GM21825 (cell line): ENCODE measurements around the gene SND1.
"Not testable (repeated sequence)": the region's sequence is repeated elsewhere in the genome, so short reads cannot be mapped to it uniquely, and the experiment has no call there.

ENCODE experiments used
- ATAC-seq: cut with Tn5 transposase; IDR thresholded peaks from one replicate; pipeline ENCODE4 v1.9.1; 2021; ENCODE audit warnings: mild to moderate bottlenecking, moderate library complexity; ENCODE audit not compliant: unreplicated experiment

The SND1 gene

DNA sequence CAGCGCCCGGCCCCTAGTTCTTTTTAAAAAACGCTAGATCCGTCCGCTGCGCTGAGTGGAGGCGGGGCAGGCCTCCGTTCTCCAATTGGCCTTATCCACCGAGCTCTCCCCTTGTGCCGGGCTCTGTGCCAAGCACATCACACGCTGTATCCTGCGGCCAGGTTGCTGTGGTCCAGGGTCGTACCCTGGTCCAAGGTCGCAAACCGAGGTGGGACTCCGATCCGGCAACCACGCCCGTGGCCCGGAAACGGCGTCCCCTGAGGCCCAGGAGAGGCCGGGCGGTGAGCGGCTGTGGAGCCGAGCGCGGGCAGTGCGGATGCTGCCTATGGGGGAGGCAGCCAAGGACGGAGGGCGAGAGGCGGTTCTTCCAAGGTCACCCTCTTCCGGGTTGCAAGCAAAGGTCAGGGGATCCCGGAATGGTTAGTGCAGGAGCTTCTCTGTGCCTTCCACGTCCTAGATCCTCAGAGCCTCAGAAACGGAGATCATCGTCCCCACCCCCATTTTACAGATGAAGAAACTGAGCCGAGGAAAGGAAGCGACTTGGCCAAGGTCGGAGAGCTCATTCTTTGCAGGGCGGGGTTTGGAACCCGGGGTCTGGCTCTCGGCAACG lies 451.6 kb downstream of the SND1 start:
- ATAC-seq: no peak

DNA sequence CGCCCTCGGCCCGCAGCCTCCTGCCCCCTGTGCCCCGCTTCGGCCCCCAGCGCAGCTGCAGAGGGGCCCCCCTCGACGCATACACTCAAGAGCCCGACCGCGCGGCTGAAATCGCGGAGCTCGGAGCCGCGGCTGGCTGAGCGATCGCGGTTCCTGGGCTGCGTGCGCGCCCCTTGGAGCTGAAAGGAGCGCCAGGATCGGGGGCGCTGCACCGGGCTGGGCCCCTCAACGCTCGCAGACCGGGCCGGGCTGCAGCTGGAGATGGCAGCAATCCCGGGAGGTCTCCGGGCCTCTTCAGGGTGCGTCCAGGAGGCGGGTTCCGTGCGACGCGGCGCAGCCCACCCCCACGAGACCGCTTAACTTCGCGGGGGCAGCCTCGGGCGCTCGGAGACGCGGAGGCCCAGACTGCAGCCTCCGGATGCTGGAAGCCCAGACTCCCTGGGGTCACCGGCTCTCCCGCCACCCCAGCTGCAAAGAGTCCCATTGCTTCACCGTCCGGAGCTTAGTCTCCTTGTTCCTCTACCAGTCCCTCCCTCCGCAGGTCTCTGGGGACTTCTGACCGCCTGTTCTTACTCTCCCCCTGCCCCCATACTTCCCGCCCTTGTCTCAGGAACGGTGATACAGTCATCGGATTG lies 452.2 kb downstream of the SND1 start:
- ATAC-seq: no peak

DNA sequence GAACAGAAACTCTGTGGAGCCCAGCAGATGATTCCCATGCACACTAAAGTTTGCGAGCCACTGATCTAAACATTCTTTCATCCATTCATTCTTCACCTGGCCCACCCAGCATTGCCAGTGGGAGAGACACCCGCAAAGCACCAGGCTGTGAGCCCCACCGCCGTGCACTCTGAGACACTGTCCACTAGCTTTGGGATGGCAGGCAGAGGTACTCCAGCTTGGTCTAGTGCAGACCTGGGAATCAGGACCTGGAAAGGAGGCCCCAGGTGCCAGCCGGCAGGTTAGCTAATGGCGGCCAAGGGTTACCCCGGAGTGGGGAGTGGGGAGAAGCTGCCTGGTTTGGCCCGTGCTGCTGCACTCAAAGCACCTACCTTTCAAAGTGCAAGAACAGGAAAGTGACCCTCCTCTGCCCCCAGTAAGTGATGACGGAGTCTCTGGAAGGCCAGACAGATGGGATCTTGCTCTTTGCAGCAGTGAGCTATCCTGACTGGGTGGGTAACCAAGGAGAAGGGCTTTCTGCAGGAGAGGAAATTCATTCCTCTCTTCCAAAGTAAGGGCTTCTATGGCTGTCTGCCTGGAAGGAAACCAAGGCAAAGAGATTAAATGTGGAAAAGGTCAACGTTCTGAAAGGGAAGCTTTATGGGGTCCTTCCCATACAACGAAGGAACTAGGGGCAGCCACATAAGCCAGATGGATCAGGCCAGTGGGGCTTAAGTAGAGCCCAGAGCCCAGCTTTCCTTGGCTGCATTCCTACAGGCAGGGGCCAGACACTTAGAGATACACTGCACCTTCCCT lies 453.4 kb downstream of the SND1 start:
- no peak for ATAC-seq

DNA sequence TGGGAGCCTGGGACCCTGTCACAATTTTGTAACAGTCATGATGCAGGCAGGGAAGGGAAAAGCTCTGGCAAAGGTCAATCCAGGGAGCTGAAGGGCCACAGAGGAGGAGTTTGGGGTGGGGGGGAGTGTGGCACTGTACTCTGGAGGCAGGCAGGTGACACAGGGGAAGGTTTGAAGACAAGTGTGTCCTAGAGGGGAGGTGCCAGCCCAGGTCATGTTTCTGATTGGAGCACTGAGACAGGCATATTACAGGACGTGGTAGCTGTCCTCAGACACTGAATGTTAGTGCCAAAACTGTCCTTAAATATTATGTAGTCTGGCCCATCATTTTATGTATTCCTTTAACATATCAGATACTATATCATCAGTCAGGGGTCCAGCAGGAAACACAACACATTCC lies 454.8 kb downstream of the SND1 start:
- no peak for ATAC-seq

DNA sequence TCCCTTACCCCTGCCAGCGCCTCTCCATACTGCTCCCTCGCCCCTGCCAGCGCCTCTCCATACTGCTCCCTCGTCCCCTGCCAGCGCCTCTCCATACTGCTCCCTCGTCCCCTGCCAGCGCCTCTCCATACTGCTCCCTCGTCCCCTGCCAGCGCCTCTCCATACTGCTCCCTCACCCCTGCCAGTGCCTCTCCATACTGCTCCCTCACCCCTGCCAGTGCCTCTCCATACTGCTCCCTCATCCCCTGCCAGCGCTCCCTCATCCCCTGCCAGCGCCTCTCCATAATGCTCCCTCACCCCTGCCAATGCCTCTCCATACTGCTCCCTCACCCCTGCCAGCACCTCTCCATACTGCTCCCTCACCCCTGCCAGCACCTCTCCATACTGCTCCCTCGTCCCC lies 455.5 kb downstream of the SND1 start:
- not testable (repeated sequence) for ATAC-seq

DNA sequence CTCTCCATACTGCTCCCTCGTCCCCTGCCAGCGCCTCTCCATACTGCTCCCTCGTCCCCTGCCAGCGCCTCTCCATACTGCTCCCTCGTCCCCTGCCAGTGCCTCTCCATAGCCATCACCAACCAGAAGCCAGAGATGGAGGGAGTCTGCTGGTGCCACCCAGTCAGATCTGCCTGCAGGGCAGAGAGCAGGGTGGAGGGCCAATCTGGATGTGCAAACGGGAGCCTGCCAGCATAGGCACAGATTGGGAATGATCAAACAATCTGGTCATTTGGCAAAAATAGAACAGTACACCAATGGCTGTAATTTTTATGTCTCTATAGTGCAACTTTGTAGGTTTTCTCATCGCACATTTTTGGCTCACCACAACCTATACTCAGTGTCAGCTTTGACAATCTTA lies 456.1 kb downstream of the SND1 start:
- no peak for ATAC-seq

DNA sequence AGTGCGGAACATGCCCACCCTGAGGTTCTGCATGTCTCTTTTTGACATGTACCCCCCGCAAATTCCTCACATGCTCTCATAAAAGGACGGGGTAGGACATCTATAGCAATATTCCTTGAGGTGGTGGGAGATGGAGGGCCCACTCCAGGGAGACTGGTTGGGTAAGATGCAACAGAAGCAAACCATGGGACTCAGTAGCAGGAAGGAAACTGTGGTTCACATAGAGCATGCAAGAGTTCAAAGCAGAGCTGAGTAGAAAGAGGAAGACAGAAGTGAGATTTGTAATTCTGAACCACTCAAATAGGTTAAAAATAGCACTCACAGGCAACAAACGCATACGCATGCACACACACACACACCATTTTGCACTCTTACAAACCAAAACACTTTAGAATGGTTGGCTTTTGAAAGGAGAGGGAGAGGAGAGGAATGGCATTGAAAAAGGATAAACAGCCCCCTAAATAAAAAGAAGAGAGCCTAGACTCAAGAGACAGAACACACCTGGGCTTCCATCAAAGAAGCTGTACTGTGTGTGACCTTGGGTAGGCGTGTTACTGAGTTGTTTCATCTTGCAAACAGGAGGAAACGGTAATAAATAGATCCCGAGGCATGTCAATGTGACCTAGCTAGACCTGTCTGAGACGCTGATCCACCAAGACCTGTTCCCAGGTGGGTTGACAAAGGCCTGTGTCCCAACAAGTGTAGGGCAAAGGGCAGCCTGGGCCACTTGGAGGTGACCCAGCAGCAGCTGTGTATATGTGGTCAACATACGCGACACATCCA lies 456.8 kb downstream of the SND1 start:
- peak; percentile 89 for ATAC-seq

DNA sequence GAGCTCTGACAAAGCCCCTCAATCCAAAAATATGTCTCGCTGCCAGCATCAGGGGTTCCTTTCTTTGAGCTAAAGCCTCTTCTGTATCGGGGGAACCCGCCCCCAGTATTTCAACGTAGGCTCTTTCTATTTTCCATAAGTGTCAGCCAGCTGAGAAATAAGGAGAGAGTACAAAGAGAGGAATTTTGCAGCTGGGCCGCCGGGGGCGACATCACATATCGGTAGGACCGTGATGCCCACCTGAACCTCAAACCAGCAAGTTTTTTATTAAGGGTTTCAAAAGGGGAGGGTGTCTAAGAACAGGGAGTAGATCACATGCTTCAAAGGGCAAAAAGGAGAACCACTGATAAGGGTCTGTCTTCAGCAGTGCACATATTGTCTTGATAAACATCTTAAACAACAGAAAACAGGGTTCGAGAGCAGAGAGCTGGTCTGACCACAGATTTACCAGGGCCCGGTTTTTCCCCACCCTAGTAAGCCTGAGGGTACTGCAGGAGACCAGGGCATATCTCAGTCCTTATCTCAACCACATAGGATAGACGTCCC lies 457.5 kb downstream of the SND1 start:
- ATAC-seq: not testable (repeated sequence)

DNA sequence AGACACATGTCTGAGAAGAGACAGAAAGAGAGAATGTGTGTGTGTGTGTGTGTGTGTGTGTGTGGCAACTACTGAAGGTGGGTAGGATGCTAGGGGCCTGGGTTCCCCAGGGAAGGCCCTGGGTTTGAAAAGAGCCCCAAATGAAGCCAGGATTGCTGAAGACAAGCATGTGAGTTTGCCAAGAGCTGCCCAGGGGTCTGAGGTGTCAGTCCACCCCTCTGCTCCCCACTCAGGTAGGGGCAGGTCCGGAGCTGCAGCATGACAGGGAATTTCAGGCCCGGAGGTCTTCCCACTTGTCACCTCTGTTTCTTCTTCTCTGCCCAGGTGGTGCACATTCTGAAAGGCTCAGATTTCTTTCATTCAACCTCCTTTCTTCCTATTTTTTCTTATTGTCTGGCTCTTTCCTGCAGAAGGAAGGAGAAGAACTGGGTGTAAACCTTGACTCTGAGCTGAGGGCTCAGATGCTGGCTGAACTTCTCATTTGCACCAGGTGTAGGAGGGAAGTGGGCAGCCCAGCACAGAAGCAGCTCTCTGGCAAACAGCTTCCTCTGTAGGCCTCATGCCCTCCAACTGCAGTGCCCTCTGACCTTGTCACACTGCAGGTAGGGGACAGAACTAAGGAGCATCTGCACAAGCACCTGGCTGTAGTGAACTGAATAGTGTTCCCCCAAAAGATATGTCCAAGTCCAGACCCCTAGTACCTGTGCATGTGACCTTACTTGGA lies 458.8 kb downstream of the SND1 start:
- ATAC-seq: no peak

DNA sequence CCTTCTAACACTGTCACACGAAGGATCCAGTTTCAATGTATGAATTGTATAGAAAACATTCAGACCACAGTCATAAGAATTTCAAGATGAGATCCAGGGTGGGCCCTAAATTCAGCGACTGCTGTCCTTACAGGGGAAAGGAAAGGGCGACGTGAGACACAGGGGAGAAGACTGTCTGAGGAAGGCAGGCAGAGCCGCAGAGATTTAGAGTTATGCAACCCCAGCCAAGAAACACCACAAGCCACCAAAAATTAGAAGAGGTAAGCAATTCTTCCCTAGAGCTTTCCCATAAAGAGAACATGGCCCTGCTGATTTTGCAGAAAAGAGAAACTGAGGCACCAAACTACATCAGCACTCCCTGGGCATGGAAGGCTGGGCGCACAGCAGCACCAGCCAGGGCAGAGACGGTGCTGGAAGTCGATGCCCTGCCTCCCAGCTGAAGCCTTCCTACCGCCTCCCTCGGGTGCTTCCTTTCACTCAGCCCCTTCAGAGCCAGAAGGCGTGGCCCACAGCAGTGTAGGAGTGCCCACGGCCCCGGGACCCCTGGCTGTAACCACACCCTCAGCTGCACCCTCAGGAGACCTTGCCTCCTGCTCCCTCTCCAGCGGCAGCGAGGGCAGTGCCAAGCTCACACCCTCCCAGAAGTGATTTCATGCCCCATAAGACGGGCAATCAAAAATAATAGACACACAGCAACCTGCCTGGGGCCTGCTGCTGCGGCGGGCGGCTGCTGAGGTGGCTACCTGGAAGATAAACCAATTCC lies 460.2 kb downstream of the SND1 start:
- no peak for ATAC-seq

DNA sequence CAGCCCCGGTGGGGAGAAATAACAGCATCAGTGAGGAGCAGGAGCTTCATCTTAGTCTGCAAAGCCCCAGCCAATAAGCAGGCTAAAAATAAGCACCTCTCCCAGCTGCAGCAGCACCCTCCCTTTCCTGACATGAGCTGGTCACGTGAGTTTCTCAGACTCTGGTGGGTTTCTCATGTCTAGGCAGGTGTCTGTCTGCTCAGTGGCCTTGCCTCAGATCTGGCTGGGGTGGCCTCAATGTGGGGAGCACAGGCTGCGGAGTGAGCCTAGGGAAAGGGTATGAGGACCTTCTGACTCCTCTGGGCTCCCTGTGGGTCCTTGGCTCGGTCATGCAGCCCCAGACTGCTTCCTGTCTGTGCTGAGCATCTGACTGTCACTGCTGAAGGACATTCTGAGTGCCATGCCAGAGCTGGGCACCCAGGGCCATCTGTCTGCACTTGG lies 460.8 kb downstream of the SND1 start:
- ATAC-seq: no peak

DNA sequence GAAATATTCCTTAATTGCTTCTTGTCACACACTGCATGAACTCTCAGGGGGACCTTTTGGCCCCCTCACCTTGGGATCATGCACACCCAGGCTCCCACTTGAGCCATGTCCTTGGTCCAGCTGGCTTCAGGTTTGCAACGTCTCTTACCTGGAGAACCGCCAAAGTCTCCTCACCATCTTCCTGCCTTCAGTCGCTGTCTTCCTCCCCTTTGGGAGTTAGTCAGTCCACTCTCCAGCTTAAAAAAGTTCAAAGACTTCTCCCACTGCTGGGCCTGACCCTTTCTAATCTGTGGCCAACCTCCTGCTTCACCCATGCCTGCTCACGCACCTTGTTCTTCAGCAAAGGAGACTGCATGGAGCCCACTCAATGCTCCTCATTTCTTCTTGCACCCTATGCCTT lies 461.8 kb downstream of the SND1 start:
- no peak for ATAC-seq

DNA sequence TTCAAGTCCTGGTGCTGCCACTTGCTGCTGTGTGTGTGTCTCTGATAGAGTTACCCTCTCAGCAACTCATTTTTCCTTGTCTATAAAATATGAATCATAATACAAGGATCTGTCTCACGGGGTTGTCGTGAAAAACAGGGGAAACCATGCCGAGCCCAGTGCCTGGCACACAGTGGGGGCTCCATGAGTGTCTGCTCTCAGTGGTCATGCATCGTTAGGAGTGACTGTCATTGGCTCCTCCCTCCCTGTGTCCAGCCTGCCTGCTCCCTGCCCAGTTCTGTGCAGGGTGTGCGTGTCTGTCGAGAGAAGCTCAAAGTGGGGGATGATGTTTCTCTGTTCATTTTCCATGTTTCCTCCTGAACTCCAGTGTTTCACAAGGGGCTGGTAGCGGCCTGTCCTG lies 462.8 kb downstream of the SND1 start:
- ATAC-seq: no peak

DNA sequence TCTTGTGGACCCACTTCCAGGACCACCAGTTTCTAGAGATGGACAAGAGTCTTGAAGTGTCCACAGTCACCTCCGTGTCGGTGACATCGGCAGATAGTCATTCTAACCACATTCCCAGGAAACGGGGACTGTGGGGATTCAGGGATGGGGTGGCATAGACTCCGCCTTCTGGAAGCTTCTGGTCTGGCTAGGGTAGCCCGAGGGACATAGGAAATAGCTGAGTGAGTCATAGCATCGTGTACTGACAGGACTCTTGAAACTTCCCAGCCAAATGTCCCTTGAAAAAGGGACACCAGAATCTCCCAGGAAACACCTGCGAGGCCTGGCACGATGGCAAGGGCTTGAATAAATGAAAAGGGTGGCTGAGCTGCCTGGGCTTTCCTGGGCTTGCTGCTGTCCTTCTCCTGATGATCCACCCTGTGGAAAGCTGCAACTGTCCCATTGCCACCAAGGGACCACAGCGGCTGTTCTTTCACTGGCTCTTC lies 463.4 kb downstream of the SND1 start:
- ATAC-seq: no peak

DNA sequence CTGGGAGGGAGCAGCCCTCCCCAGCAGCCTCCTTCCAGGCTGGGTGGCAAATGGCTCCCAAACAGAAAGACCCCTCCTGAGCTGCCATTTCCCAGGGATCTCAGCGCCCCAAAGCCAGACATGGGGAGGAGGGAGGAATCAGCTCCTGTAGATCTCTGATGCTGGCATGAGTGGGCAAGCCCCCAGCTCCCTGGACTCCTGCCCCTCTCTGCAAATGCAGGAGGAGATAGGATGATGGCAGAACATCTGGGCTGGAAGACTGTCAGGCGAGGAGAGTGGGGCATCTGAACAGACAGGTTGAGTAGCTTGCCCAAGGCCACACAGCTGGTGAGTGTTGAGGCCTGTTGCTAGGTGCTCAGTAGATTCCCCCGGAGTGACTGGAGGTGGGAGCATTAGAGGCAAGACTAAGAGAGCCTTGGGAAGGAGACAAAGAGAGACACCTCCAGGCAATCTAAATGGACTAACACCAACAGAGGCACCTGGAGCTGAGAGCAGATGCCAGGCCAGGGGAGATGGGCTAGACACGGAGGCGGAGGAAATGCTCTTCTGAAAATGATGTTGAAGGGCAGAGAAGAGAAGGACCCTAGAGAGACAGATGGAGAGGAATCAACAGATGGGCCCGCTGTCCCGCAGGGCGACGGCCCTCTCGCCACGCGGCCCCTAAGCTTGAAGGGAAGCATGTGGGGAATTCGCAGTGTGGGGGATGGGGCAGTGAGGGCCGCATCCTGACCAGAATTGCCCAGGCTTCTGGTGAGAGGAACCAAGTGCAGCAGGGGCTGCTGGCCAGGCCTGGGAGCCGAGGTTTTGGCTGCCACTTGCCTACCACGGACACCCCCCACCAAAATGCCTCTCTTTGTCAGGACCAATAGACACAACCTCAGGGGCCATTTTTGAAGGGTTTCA lies 464.1 kb downstream of the SND1 start:
- ATAC-seq: no peak

DNA sequence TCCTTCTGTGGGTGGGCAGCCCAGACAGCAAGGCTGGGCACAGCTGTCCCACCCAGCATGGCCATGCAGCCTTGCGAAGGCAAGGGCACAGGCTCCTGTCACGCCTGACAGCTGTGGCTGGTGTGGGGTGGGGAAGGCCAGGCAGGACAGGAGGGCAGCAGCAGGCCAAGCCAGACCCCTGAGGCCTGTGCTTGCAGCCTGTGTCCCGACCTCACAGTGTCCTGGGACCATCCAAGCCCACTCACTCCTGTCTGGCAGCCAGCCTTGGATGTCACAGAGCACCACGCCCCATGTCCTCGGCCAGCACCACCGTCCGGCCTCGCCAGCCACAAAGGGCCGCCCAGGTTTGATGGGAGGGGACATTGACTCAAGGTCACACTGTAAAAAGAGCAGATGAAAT lies 464.7 kb downstream of the SND1 start:
- ATAC-seq: no peak

DNA sequence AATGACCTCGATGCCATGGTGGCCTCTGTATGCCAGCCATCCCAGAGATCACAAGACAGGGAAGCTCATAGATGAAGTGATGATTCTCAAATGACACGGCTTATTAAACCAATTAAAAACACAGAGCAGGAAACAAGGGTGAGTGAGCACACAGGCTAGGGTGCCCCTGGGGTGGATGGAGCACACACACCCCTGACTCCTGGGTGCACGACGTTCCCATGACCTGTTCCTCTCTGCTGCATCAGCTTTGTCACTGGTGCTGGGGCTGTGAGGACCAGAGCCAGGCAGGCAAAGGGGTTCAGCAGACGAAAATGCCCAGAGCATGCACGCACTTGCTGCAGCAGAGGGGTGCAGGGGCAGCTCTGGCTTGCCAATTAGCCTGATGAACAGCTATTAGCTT lies 465.7 kb downstream of the SND1 start:
- no peak for ATAC-seq

DNA sequence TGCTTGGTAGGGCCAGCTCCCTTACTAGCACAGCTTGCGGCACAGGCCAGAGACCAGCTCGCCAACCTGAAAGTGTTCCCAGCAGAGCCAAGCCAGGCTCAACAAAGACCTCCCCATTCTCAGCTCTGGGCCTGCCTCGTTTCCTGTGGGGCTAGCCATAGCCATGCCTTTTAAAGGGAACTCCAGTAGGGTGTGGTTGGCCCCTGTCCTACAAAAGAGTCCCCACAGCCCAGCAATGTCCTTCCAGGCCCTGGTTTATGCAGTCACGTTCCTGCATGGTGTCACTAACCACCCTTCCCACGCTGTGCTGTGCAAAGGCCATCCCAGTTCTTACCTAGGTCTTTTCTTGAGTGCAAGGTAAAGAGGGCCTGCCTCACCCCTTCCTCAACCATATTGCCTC lies 467.0 kb downstream of the SND1 start:
- ATAC-seq: no peak

DNA sequence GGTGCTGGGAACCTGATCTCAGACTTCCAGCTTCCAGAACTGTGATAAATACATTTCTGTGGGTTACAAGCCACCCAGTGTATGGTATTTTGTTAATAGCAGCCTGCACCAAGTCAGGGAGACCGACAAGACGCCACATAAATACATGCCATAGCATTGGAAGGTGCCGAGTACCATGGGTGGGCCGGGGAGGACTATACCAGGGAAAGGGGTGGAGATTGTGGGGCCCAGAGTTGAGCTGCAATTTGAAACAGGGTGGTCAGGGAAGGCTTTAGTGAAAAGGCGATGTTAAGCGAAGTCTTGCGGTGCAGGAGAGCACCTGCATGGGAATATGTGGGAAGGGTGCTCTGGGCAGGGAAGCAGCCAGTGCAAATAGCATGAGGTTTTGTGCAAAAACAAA lies 468.1 kb downstream of the SND1 start:
- ATAC-seq: no peak
